Adrenal gland (tissue), 12 donors: ENCODE data around the gene FAM20C. TPM values are rescaled to one million over a fixed set of nuclear protein-coding genes. Genes with fewer than 3 reads are reported as not detected.

ENCODE experiments used
- DNase-seq, 7 donors: peaks; one replicate each; pipeline ENCODE4 v3.0.0-alpha.2; 2019 to 2020
- H3K27ac ChIP-seq, 5 donors: fragments of 200-600 bp; sonication (generic) in 4 of 5; 1 replicate in 3 of 5; 2 replicates in 2 of 5; pipeline versions ENCODE4 v1.5.1 to v1.8.0; 2016 to 2020; ENCODE audit warnings: mild to moderate bottlenecking in 1 of 5
- H3K27me3 ChIP-seq: fragments of 200-600 bp; 2 replicates; pipeline ENCODE4 v1.8.0; 2021
- H3K36me3 ChIP-seq, 2 donors: fragments of 200-600 bp; replicated peaks in 1 of 2; 1 replicate in 1 of 2; 2 replicates in 1 of 2; pipeline versions ENCODE4 v1.5.1 to v1.8.0; 2018 to 2022
- H3K4me1 ChIP-seq, 2 donors: fragments of 200-600 bp; replicated peaks in 1 of 2; 1 replicate in 1 of 2; 2 replicates in 1 of 2; pipeline versions ENCODE4 v1.5.1 to v1.8.0; 2018 to 2021
- H3K4me3 ChIP-seq, 4 donors: fragments of 200-600 bp; sonication (generic) in 3 of 4; one replicate each; pipeline ENCODE4 v1.5.1; 2016 to 2018
- H3K9me3 ChIP-seq, 3 donors: fragments of 200-600 bp; sonication (generic) in 1 of 3; replicated peaks in 1 of 3; 1 replicate in 2 of 3; 2 replicates in 1 of 3; pipeline versions ENCODE4 v1.5.1 to v1.8.0; 2016 to 2021
- CTCF ChIP-seq, 6 experiments: fragments of 450-650 bp in 4 of 6; fragments of 200-600 bp in 2 of 6; sonication (generic) in 1 of 6; IDR thresholded peaks; 1 replicate in 5 of 6; 2 replicates in 1 of 6; pipeline versions ENCODE4 v1.5.1 to v1.8.0; 2016 to 2021; ENCODE audit warnings: antibody characterized with exemption in 6 of 6, mild to moderate bottlenecking in 2 of 6, moderate library complexity in 1 of 6
- POLR2A ChIP-seq, 2 donors: fragments of 450-650 bp; IDR thresholded peaks; one replicate each; pipeline ENCODE4 v1.6.1; 2017; ENCODE audit warnings: antibody characterized with exemption in 2 of 2, mild to moderate bottlenecking in 2 of 2, moderate library complexity in 1 of 2
- WGBS, 4 donors: extraction: QIAGEN DNeasy Blood & Tissue Kit in 2 of 4; methylation state at CpG; one replicate each; pipeline versions ENCODE4 v1.1.5 to v1.1.7; 2013 to 2017; 5-methylcytosine and 5-hydroxymethylcytosine counted together
- intact Hi-C, 2 donors: fragments of 100-400 bp; cut with DNase I; formaldehyde crosslinking; loops; one replicate each; pipeline versions ENCODE4 v1.14.1 to v1.15.0; 2022 to 2023
- polyA plus RNA-seq, 3 donors: library from polyadenylated mRNA; stranded (reverse); fragments of 200-250 nt in 2 of 3; fragments of 350-450 nt in 1 of 3; fragmentation: Illumina TruSeq in 1 of 3; extraction: RNeasy Lipid Tissue Mini Kit (QIAGEN cat#74804) in 1 of 3; gene quantifications; one replicate each; pipeline ENCODE4 v1.2.3, GENCODE V29; 2013 to 2014
- total RNA-seq, 9 donors: library from RNA; depleted of rRNA in 4 of 9; stranded (reverse); fragments of >200 nt in 4 of 9; fragments of 120-200 nt in 1 of 9; fragmentation: NEBNext Ultra II Directional in 1 of 9; extraction: Animal tissue kit (Norgen Biotek cat#: 25700) in 1 of 9; gene quantifications; one replicate each; pipeline versions ENCODE4 v1.1.0 to v1.2.4, GENCODE V29; 2013 to 2023
- donor health status: healthy with polysubstance abuse.
- donor health status: Bipolar disorder and iron deficiency.
- donor health status: DM: yes; HTN: yes; CAD: no.
- donor health status: DM: no; HTN: no; CAD: no.
- donor health status: DM: no; HTN: no; CAD: no.
- donor health status: DM: yes; HTN: yes; CAD: no.

Gene FAM20C
- total and polyA plus RNA-seq, 12 donors = 2.8 to 57.9 (median 36.0) TPM

DNA sequence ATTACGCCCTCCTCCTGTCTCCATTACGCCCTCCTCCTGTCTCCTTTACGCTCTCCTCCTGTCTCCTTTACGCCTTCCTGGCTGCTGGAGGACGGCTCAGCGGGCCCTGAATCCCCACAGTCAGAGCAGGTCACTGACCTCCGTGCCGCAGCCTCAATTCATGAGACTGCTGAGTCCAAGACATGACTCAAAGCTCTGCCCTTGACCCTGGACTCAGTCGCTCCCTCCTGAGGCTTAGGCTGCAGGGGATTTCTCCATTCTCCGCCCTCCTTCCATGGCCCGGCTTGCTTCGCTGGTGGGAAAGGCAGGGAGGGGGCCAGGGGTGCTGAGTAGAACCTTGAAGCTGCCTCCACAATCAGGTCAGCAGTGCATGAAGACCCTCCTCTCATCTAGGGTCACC is 76.6 kb downstream of the FAM20C start:
- Histone ChIP-seq H3K9me3 (peaks cover 0 to 8% (median 0%) of the 10 kb centered on the region in 3 donors), H3K27ac (no peak overlapping the region), H3K27me3 (no peaks in the 10 kb centered on the region), H3K36me3 (no peaks in the 10 kb centered on the region), H3K4me3 (no peak overlapping the region), H3K4me1 (peaks cover 0 to 6% of the 10 kb centered on the region in 2 donors)
- DNase-seq = peak; percentile 62 to 89 (median 82)
- intact Hi-C loops = no loop called here
- TF ChIP-seq CTCF (IDR thresholded peaks at IDR 0.05) = no peak
- WGBS, 4 donors = 57 to 71% (median 59%) methylated on average over 9 to 12 of the region's 12 CpGs

DNA sequence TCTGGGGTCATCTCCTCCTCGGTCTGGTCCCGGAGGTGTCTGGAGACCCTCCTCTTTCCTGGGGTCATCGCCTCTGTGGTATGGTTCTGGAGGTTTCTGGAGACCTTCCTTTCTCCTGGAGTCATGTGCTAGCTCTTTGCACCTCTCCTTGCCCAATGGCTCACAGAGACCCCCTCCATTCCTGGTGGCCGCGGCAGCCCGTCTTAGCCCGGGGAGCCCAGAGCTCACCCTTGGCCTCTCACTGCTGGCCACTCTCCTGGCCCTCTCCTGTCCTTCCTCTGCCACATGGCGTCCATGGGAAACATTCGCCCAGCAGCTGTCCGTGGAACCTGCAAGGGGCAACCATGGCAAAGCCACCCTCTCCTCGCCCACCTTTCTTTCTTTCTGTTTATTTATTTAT is 77.3 kb downstream of the FAM20C start:
- H3K27me3 ChIP-seq = no peaks in the 10 kb centered on the region
- no peak for DNase-seq
- intact Hi-C loops = no loop called here
- peaks cover 0 to 6% of the 10 kb centered on the region in 2 donors for H3K4me1 ChIP-seq
- H3K36me3 ChIP-seq = no peaks in the 10 kb centered on the region
- TF ChIP-seq CTCF (IDR thresholded peaks at IDR 0.05) (no peak), POLR2A (IDR thresholded peaks at IDR 0.05) (no peak)
- WGBS, 4 donors = 85 to 87% (median 86%) methylated on average over 11 of the region's 11 CpGs
- no peak overlapping the region for H3K27ac ChIP-seq
- peaks cover 0 to 8% (median 0%) of the 10 kb centered on the region in 3 donors for H3K9me3 ChIP-seq
- H3K4me3 ChIP-seq = no peak overlapping the region

DNA sequence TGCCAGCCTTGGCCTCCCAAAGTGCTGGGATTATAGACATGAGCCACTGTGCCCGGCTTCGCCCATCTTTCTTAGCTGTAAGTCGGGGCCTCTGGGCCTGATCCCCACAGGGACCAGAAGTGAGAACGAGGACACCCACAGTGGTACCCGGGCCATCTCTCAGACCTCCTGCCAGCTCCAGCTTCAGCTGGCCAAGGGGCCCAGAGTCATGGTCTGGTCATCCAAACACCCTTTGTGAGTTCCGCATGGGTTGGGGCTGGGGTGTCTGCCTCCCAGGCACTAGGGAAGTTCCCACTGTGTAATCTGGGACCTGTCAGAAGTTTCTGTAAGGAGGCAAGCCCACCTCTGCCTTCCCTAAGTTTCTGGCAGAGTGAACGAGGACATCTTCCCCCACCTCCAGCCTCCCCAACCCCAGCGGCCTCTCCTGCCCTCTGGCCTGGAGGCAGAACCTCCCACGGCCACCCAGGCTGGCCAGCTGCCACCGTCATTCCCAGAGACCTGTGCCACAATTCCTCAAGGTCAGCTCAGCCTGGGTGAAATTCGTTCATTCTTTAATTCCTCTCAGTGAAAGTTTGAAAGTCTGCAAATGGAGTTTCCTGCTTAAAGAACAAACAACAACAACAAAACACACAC is 78.1 kb downstream of the FAM20C start:
- peak in 2 of 7 donors; percentile 37 to 38 for DNase-seq
- H3K36me3 ChIP-seq = no peaks in the 10 kb centered on the region
- H3K4me3 ChIP-seq = no peak overlapping the region
- H3K27me3 ChIP-seq = no peaks in the 10 kb centered on the region
- H3K27ac ChIP-seq = peak overlapping the region in 2 of 5 donors; percentile 30 to 34
- H3K4me1 ChIP-seq = peaks cover 0 to 6% of the 10 kb centered on the region in 2 donors
- 54 to 77% (median 64%) methylated on average over 6 to 11 of the region's 11 CpGs for WGBS, 4 donors
- peaks cover 0 to 8% (median 0%) of the 10 kb centered on the region in 3 donors for H3K9me3 ChIP-seq
- intact Hi-C loops = no loop called here
- TF ChIP-seq POLR2A (IDR thresholded peaks at IDR 0.05) = no peak

GRCh38 chr7:271266-272107 is 79.1 kb downstream of the FAM20C start:
- peaks cover 0 to 6% of the 10 kb centered on the region in 2 donors for H3K4me1 ChIP-seq
- no peak overlapping the region for H3K27ac ChIP-seq
- DNase-seq = no peak
- H3K27me3 ChIP-seq = no peaks in the 10 kb centered on the region
- no peaks in the 10 kb centered on the region for H3K36me3 ChIP-seq
- TF ChIP-seq POLR2A (IDR thresholded peaks at IDR 0.05) (no peak), CTCF (IDR thresholded peaks at IDR 0.05) (no peak)
- intact Hi-C loops = no loop called here
- H3K9me3 ChIP-seq = peaks cover 0 to 8% (median 0%) of the 10 kb centered on the region in 3 donors
- WGBS, 4 donors = 82 to 83% (median 82%) methylated on average over 14 of the region's 14 CpGs
- H3K4me3 ChIP-seq = no peak overlapping the region
